Esophagus squamous epithelium (tissue), 5 donors: ENCODE results near the gene ATP2C1. TPM values are rescaled to one million over a fixed set of nuclear protein-coding genes. Genes with fewer than 3 reads are reported as not detected.

Source experiments
- DNase-seq: peaks from one replicate; lab custom pipeline; 2025; lab: John Stamatoyannopoulos, UW
- H3K27ac ChIP-seq, 4 donors: fragments of 200-600 bp; sonication (generic); one replicate each; pipeline ENCODE4 v1.5.1; 2016 to 2019; ENCODE audit warnings: mild to moderate bottlenecking in 1 of 4
- H3K27me3 ChIP-seq, 4 donors: fragments of 200-600 bp; sonication (generic); 1 replicate in 3 of 4; 2 replicates in 1 of 4; pipeline versions ENCODE4 v1.5.1 to v1.6.0; 2017 to 2021; ENCODE audit warnings: antibody characterized with exemption in 1 of 4
- H3K36me3 ChIP-seq, 3 donors: fragments of 200-600 bp; sonication (generic); one replicate each; pipeline ENCODE4 v1.5.1; 2016 to 2019
- H3K4me1 ChIP-seq, 3 donors: fragments of 200-600 bp; sonication (generic); one replicate each; pipeline ENCODE4 v1.5.1; 2017 to 2019
- H3K4me3 ChIP-seq, 4 donors: fragments of 200-600 bp; sonication (generic); 1 replicate in 3 of 4; 2 replicates in 1 of 4; pipeline ENCODE4 v1.5.1; 2016 to 2019; ENCODE audit warnings: mild to moderate bottlenecking in 2 of 4, moderate library complexity in 1 of 4
- H3K9me3 ChIP-seq, 3 donors: fragments of 200-600 bp; sonication (generic); one replicate each; pipeline ENCODE4 v1.5.1; 2016 to 2019
- POLR2A ChIP-seq, 4 donors: fragments of 450-650 bp; IDR thresholded peaks; one replicate each; pipeline ENCODE4 v1.6.1; 2017; ENCODE audit warnings: antibody characterized with exemption in 4 of 4, mild to moderate bottlenecking in 4 of 4, moderate library complexity in 3 of 4
- WGBS, 2 donors: methylation state at CpG; one replicate each; pipeline ENCODE4 v1.1.5; 2018; 5-methylcytosine and 5-hydroxymethylcytosine counted together
- intact Hi-C: fragments of 100-400 bp; cut with DNase I; formaldehyde crosslinking; loops from one replicate; pipeline ENCODE4 v1.15.0; 2022
- total RNA-seq, 4 donors: library from RNA; depleted of rRNA; stranded (reverse); fragments of >200 nt; gene quantifications; one replicate each; pipeline ENCODE4 v1.1.0, GENCODE V29; 2016
- TF ChIP-seq, protein P1 (sequence below), 6 experiments: fragments of 450-650 bp in 4 of 6; fragments of 200-600 bp in 2 of 6; sonication (generic) in 2 of 6; IDR thresholded peaks; one replicate each; pipeline ENCODE4 v1.5.1; 2016 to 2019; ENCODE audit warnings: antibody characterized with exemption in 6 of 6, mild to moderate bottlenecking in 4 of 6, moderate library complexity in 4 of 6
- donor health status: DM: yes; HTN: yes; CAD: no.

ATP2C1 gene, protein sequence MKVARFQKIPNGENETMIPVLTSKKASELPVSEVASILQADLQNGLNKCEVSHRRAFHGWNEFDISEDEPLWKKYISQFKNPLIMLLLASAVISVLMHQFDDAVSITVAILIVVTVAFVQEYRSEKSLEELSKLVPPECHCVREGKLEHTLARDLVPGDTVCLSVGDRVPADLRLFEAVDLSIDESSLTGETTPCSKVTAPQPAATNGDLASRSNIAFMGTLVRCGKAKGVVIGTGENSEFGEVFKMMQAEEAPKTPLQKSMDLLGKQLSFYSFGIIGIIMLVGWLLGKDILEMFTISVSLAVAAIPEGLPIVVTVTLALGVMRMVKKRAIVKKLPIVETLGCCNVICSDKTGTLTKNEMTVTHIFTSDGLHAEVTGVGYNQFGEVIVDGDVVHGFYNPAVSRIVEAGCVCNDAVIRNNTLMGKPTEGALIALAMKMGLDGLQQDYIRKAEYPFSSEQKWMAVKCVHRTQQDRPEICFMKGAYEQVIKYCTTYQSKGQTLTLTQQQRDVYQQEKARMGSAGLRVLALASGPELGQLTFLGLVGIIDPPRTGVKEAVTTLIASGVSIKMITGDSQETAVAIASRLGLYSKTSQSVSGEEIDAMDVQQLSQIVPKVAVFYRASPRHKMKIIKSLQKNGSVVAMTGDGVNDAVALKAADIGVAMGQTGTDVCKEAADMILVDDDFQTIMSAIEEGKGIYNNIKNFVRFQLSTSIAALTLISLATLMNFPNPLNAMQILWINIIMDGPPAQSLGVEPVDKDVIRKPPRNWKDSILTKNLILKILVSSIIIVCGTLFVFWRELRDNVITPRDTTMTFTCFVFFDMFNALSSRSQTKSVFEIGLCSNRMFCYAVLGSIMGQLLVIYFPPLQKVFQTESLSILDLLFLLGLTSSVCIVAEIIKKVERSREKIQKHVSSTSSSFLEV
- total RNA-seq = 10 to 100 TPM; 27.6 to 44.2 (median 37.7) TPM

DNA sequence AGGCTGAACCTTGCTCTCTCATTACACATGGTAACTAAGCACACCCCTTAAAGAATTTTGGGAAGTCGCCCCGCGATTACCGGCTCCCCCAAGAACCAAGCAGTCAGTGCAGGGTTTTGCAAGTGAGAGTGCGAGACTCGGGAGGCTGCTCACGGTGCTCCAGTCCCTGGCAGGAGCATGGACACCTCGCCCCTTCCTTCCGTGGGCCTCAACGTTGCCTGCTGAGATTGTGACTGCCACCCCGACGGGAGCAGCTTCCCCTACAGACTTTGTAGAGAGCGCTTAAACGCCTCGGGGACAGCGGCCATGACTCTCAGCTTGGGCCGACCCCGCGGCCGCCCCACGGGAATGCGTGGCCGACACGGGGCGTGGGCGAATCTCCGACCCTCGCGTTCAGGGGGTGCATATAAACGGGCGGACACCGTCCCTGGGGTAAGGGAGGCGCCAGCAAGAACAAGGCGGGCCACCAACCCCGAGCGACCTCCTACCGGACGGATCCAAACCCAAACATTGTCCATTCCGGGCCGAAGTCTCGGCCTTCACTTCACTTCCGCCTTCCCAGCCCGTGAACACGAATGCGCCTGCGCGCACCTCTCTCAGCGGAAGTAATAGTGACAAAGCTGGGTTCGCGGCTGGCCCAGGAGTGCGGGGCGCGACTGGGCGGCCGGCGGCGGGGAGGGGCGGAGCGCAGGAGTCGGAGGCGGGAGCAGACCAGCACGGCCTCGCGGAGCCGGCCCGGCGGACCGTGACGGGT lies at the start of gene ATP2C1:
TSS of gene ATP2C1 (plus strand) at position 709 of the 754 bp plus-strand sequence. CDS start 686 bp downstream, outside the sequence.
- Histone ChIP-seq H3K9me3 (no peaks in the 10 kb centered on the region), H3K4me1 (peaks cover 6 to 37% (median 10%) of the 10 kb centered on the region in 3 donors), H3K36me3 (no peaks in the 10 kb centered on the region), H3K4me3 (peak within 1 kb of the TSS; percentile 74 to 96 (median 88)), H3K27me3 (no peaks in the 10 kb centered on the region), H3K27ac (peak within 1 kb of the TSS; percentile 96 to 99 (median 98))
- intact Hi-C loops = no loop called here
- peak; percentile 66 for DNase-seq
- peak in 3 of 4 donors; percentile 51 to 91 (median 84) for TF ChIP-seq POLR2A (IDR thresholded peaks at IDR 0.05)
- TF ChIP-seq, protein P1, sequence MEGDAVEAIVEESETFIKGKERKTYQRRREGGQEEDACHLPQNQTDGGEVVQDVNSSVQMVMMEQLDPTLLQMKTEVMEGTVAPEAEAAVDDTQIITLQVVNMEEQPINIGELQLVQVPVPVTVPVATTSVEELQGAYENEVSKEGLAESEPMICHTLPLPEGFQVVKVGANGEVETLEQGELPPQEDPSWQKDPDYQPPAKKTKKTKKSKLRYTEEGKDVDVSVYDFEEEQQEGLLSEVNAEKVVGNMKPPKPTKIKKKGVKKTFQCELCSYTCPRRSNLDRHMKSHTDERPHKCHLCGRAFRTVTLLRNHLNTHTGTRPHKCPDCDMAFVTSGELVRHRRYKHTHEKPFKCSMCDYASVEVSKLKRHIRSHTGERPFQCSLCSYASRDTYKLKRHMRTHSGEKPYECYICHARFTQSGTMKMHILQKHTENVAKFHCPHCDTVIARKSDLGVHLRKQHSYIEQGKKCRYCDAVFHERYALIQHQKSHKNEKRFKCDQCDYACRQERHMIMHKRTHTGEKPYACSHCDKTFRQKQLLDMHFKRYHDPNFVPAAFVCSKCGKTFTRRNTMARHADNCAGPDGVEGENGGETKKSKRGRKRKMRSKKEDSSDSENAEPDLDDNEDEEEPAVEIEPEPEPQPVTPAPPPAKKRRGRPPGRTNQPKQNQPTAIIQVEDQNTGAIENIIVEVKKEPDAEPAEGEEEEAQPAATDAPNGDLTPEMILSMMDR (IDR thresholded peaks at IDR 0.05) = no peak
- WGBS, 2 donors = 0 to 1% methylated on average over 26 to 31 of the region's 69 CpGs

DNA sequence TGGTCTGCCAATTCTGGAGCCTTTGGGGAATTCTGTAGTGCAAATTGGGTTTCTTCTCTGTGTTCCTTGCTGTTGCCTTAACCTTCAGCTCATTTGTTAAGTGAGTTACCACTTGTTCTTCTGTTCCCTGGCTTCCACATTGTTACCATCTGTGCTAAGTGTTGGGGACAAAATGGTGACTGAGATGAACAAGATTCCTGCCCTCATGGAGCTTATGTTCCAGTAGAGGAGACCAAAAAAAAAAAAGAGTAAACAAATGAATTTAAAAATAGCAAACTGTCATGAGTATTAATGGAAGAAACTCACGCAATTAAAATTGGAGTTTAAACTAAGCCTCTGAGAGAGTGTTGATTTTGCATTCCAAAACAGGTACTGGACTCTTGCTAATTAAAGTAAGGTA lies 49.4 kb upstream of the ATP2C1 start:
- H3K4me3 ChIP-seq = no peak overlapping the region
- 76 to 86% methylated on average over 1 of the region's 1 CpG for WGBS, 2 donors

DNA sequence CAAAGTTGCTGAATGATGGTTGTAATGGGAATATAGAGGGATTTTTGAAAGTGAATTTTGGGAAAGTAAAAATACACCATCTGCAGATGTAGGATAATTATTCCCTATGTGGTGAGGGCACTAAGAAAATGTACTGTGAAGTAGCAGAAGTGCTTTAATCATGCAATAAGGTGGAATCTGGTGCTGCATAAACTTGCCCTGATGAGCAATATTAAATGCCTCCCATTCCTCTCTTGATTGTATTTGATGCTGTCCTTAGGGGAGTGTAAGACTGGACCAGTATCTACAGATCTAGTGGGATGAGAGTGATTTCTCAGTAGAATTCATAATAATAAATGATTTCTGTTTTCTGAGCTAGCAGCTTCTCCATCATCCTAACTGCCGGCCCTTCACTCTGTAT lies 47.7 kb upstream of the ATP2C1 start:
- no peak overlapping the region for H3K4me3 ChIP-seq
- 32 to 45% methylated on average over 1 of the region's 1 CpG for WGBS, 2 donors
- H3K36me3 ChIP-seq = no peaks in the 10 kb centered on the region
- no peak overlapping the region for H3K27ac ChIP-seq
- no peak for DNase-seq
- H3K27me3 ChIP-seq = no peaks in the 10 kb centered on the region
- intact Hi-C loops = no loop called here
- TF ChIP-seq, protein P1 (IDR thresholded peaks at IDR 0.05) = no peak
- TF ChIP-seq POLR2A (IDR thresholded peaks at IDR 0.05) = no peak
- H3K4me1 ChIP-seq = peaks cover 0 to 27% (median 11%) of the 10 kb centered on the region in 3 donors
- no peaks in the 10 kb centered on the region for H3K9me3 ChIP-seq

More for the DNA sequence above, 49.4 kb upstream of the ATP2C1 start:
- Histone ChIP-seq H3K27me3 (no peaks in the 10 kb centered on the region), H3K27ac (no peak overlapping the region), H3K36me3 (no peaks in the 10 kb centered on the region), H3K9me3 (no peaks in the 10 kb centered on the region), H3K4me1 (peaks cover 0 to 16% (median 3%) of the 10 kb centered on the region in 3 donors)
- no peak for DNase-seq
- TF ChIP-seq, protein P1 (IDR thresholded peaks at IDR 0.05) = no peak
- no peak for TF ChIP-seq POLR2A (IDR thresholded peaks at IDR 0.05)
- intact Hi-C loops = no loop called here

DNA sequence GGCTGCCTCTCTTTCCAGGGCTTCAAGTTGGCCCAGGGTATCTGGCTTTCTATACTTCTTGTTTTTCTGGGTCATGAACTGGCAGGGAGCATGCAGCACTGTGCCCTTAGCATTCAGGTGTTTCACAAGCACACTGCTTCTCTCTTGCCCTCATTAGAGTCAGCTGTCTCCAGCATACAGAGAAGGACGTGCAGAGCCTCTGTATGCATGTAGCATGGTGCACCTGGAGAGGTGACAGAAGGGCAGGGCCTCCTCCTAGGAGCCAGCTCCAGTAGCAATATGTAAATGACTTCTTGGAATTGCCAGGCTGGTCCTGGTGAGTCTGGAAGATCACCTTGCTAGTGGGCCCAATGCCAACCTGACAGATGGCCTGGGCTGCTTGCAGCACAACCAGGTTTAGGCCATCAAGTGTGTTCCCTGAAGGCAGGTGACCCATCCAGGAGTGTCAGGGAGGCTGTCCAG lies 44.8 kb upstream of the ATP2C1 start:
- intact Hi-C loops = no loop called here
- H3K27ac ChIP-seq = no peak overlapping the region

More for the DNA sequence above, 44.8 kb upstream of the ATP2C1 start:
- H3K36me3 ChIP-seq = no peaks in the 10 kb centered on the region
- peaks cover 0 to 42% (median 17%) of the 10 kb centered on the region in 3 donors for H3K4me1 ChIP-seq
- TF ChIP-seq POLR2A (IDR thresholded peaks at IDR 0.05) = peak in 1 of 4 donors; percentile 9
- TF ChIP-seq, protein P1 (IDR thresholded peaks at IDR 0.05) = no peak
- WGBS, 2 donors = 14 to 17% methylated on average over 1 of the region's 1 CpG
- H3K27me3 ChIP-seq = no peaks in the 10 kb centered on the region
- H3K4me3 ChIP-seq = no peak overlapping the region
- no peak for DNase-seq
- H3K9me3 ChIP-seq = no peaks in the 10 kb centered on the region
